ENCODE measurements around the gene APOA1.
"Not testable (repeated sequence)": the region's sequence is repeated elsewhere in the genome, so short reads cannot be mapped to it uniquely, and the experiment has no call there.

APOA1 gene

DNA sequence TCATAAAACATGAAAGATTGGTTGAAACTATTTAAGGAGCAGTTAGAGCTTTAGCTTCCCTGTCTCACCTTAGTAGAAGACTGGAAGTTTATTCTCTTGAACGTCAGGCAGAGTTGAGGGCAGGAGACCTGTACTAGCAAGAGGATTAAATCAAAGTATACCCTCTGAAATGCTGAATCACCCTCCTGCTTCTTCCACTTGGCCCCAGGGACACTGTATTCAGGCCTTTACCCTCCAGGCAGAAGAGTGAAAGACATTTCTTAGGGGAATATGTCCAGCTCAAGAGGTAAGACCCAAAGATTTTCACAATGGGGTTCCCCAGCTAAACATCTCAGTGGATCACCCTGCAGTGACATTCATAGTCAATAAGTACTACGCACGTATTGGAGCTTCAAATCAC lies 26.2 kb downstream of the APOA1 start:
- no peak for DNase-seq

DNA sequence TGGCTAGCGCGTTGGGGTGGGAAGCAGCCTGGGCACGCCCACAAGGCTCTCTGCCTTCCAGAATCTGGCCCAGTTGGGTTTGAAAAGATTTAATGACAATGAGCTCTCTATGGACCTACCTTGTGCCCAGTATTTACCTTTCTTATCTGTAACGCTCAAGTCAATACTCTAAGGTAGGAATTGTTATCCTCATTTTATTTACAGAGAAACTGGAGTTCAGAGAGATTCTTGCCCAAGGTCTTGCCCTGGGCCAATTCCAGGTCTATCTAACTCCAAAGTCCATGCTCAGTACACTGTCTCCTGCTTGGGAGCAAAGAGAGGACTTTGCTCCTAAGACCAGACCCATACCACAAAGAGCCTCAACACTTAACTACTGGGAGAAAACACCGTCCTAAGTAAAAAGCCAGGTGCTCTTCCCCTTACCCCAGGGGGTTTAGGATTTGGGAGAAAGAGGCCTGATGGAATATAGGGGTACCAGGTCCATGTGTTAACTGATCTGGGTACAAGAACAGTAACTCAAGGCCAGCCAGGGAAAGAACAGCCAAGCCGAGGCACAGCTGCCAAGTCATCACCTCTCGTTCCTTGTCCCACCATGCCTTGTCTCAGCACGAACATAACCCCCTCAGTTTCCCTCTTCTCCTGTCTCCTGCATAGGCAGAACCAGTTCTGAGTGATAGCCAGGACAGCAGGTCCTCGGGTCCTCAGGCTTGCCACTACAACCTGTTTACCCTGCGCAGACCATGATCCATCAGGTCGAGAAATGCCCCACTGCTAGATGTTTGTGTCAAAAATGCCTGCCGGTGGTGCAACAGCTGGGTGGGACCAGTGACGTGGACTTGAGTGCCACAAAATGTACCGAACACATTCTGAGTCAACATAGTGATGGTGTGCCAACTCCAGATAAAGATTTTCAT lies 28.9 kb downstream of the APOA1 start:
- DNase-seq, result no peak

DNA sequence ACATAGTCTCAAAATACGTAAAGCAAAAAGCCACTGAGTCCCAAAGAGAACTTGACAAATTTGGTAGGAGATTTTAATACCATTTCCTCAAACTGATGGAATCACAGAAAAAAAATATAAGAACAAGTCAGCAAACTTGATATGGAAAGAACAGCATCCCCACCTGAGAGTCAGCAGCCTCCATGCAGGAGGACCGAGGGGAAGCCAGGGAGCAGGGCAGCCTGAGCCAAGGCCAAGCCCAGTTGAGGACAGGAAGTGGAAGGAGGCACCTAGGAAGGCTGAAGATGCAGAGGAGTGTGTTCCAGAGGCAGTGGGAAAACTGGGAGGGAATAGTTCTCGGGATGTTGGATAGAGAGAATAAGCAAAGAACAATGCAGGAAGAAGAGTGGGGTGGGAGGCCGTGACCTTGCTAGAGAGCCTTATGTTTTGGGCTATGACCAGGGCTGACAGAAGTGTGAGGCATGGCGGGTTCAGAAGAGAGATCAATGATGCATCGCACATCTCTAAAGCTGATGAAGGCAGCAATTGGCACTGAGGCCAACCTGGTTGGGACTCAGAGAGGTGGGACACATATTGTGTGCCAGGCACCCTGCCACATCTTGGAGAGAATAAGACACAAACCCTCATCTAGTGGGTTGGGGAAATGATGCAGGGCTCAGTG lies 29.7 kb downstream of the APOA1 start:
- no peak for DNase-seq

DNA sequence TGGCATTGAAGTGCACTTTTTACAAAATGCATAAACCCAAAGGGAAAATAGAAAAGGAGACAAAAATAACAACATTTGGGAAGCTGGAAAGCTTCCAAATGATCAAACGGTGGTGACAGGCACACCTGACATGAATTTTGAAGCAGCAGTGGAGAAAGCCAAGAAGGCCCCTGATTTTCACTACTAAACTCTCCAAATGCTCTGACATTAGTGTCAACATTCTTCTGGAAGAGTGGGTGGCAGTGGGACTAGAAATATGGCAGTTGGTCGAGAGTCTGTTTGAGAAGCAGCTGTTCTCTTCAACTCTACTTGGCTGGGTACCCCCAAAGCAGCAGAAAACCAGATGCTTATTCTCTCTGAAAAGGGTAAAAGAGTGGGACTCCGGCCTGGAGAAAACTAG lies 33.4 kb downstream of the APOA1 start:
- no peak for DNase-seq

GRCh38 chr11:116801662-116802061 lies 35.8 kb downstream of the APOA1 start:
- not testable (repeated sequence) for DNase-seq

GRCh38 chr11:116800610-116801009 lies 36.8 kb downstream of the APOA1 start:
- no peak for DNase-seq

- no peak for DNase-seq
These were observed 39.1 kb downstream of the APOA1 start for GRCh38 chr11:116798368-116798767.

DNA sequence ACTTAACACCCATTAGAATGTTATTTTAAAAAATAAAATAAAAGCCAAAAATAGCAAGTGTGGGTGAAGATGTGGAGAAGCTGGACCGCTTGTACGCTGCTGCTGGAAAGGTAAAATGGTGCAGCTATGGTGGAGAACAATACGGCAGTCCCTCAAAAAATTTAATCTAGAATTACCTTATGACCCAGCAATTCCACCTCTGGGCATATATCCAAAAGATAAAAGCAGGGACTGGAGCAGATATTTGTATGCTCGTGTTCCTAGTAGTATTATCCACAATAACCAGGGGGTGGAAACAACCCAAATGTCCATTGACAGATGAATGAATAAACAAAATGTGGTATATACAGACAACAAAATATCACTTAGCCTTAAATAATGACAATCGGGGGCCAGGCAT lies 39.6 kb downstream of the APOA1 start:
- DNase-seq, result no peak

DNA sequence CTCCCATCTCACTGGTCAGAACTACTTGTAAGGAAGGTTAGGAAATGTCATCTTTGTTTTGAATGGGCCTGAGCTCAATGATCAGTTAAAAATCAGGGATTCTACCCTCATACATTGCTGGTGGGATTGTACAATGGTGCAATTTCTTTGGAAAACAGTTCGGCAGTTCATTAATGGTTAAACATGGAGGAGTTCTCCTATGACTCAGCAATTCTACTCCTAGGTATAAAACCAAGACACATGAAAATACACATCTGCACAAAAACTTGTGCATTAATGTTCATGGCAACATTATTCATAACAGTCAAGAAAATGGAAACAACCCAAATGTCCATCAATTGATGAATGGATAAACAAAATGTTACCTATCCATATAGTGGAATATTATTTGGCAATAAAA lies 40.9 kb downstream of the APOA1 start:
- no peak for DNase-seq

DNA sequence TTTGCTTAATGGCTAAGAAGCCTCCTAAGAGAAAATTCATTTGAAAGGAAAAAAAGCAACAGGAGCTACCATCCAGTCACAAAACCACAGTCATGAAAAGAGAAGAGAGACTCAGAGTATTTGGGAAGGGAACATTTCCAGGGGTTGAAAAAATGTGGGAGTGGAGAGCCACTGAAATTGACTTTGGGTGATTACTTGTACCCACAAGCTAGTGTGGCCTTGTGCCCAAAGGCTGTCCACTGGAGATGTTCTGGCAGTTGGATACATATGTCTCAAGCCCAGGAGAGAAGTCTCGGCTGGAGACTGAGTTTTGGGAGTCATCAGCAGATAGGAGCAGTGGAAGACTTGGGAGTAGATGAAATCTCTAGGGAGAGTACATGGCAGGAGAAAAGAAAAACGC lies 42.6 kb downstream of the APOA1 start:
- no peak for DNase-seq

- DNase-seq, result no peak
These were observed 43.7 kb downstream of the APOA1 start for GRCh38 chr11:116793772-116794097.

DNA sequence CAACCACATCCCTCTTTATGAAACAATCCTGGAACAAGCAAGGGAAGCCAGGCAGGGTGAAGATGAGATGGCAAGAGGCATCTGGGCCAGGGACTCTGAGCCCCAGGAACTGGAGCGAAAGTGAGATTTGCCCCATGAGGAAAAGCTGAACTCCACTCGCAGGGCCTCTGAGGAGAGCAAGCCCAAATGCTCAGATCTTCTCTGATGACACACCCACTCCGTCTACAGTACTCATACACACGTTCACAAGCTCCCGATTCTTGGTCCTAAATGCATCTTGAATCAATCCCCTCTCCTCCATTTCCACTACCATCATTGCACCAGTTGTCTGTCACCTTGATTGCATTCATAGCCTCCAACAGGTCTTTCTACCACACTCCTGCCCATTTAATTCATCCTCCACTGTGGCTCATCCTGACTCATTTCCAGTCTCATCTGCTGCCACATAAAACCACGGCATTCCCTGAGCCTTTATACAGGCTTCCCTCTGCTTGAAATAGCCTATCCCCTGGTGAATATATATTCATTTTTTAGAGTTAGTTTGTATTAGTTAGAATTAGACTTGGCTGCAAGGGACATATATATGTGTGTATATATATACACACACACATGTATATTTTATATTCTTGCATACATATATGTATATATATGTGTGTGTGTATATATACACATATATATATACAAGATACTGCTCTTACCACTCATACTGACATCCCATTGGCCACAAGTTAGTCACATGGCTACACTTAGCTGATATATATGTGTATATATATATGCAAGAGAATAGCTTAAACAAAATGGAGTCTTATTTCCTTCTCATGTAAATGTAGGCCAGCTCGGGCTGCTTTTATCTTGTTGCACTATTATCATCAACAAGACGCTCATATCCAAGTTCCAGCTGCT lies 44.3 kb downstream of the APOA1 start:
- DNase-seq, result no peak

- DNase-seq, result no peak
These were observed 45.1 kb downstream of the APOA1 start for GRCh38 chr11:116792144-116792868.

DNA sequence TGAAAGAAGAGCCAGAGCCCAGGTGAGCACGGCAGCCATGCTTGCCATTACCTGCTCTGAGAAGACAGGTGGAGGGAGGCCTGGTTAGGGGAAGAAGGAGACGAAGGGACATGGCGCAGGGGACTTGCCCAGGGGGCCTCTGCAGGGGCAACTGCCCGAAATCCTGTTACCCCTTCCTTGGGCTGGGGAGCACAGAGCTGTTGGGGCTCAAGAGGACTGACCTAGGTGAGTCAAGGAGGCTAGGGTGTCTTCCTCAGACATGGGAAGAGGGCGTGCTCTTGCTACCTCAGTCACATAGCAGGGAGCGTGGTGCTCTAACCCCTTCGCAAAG lies 45.6 kb downstream of the APOA1 start, which contains the start of gene APOA5:
TSS of gene APOA5 (minus strand) at position 67 of the 331 bp plus-strand sequence. CDS start at position 48, 19 bp downstream.
- DNase-seq, result no peak

GRCh38 chr11:116791002-116791812 lies 46.2 kb downstream of the APOA1 start:
- DNase-seq, result peak; percentile 56 to 74

GRCh38 chr11:116790167-116791001 lies 47.0 kb downstream of the APOA1 start:
- DNase-seq, result no peak

- no peak for DNase-seq
These were observed 48.4 kb downstream of the APOA1 start for GRCh38 chr11:116788975-116789374.

- no peak for DNase-seq
These were observed 48.9 kb downstream of the APOA1 start for GRCh38 chr11:116788534-116788933.

DNA sequence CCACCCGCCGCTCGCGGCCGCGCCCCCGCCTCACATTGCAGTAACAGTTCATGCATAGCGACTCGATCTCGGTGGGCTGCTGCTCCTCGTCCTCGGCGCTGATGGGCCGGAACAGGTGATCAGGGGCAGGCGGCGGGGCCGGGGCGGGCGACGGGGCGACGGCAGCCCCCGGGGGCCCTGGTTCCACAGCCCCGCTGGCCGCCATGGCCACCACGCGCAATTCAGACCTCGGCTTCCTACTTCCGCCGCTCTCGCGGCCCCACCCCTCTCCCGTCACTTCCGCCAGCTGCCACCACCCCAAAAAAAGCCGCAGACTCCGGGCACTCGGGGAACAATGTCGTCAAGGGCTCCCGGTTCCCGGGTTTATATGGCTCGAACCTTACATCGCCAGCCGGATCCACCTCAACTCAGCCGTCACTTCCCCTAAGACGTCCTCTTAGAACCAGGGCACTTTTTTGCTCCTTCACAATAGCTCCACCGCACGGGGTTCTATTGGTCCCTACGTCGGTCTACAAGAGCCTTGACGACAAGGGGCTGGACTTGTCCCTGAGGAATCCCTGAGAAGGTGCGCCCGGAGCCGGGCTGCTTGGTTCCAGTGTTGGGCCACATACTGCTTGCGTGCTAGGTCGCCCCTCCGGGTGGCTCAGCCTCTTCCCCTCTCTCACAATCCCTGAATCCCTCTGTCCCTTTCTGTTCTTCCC lies 49.5 kb downstream of the APOA1 start, which contains the start of gene ZPR1:
TSS of gene ZPR1 (minus strand) at position 238 of the 701 bp plus-strand sequence. CDS start at position 205, 33 bp downstream.
- peak; percentile 79 to 81 for DNase-seq

DNA sequence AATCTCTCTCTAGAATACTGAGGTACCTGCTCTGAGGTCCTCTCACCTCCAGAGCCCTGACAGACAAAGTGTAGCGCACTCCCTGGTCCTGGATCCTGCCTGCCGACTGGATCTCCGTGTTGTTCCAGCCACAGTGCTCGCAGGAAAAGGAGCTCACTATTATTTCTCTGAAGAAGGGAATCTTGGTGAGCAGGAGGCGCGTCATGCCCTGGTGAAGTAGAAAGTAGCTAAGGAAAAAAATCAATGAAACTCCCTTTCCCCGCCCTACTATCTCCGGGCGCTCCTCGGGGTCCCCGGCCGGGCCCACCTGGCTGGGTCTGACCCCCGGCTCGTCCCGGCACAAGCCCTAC lies 50.0 kb downstream of the APOA1 start:
- DNase-seq, result no peak
